ENCODE results near the gene ZNF276.
A peak's percentile ranks its signal among the peaks of the same experiment; 100 is the strongest.
"Not testable (repeated sequence)": the region's sequence is repeated elsewhere in the genome, so short reads cannot be mapped to it uniquely, and the experiment has no call there.

ZNF276 gene, protein sequence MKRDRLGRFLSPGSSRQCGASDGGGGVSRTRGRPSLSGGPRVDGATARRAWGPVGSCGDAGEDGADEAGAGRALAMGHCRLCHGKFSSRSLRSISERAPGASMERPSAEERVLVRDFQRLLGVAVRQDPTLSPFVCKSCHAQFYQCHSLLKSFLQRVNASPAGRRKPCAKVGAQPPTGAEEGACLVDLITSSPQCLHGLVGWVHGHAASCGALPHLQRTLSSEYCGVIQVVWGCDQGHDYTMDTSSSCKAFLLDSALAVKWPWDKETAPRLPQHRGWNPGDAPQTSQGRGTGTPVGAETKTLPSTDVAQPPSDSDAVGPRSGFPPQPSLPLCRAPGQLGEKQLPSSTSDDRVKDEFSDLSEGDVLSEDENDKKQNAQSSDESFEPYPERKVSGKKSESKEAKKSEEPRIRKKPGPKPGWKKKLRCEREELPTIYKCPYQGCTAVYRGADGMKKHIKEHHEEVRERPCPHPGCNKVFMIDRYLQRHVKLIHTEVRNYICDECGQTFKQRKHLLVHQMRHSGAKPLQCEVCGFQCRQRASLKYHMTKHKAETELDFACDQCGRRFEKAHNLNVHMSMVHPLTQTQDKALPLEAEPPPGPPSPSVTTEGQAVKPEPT

DNA sequence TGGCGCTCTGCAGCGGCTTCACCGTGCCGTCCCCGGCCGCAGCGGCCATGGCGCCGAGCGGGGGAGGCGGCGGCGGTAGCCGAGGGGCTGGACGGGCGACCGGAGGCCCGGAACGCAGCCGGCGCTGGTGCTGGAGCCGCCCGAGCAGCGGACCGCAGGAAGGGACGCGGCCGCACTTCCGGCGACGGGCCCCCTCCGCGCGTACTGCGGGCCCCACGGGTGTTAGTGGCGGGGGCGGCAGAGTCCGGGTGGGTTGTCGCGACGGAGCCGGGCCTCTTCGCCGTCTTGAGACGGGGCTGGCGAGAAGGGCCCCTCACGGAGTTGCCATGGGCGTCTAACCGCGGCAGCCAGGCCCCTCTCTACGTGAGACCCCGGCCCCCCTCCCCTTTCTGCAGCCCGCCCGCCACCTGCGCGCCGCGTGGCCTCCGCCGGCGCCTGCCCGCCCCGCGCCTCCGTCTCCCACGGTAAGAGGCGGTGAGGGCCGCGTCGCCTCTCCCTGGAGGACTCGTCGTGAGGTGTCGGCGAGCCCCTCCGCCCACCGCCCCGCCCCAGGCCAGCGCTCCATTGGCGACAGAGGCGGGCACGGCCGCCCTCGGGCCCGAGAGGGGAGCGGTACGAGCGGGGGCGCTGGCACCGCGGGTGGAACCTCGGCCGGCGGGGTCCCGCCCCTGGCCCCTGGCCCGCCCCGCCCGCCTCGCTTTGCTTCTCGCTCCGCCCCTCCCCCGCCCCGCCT is at the start of gene ZNF276, which contains the start of gene VPS9D1:
Gene ZNF276, plus strand, starts transcription at position 725 of the 733 bp plus-strand sequence. CDS start 104 bp downstream, outside the sequence.
Gene VPS9D1, minus strand, starts transcription at position 86 of the 733 bp plus-strand sequence. Its CDS starts 37 bp downstream, at position 49.
- peak; percentile 68 for DNase-seq (ENCODE audit: low spot score)

DNA sequence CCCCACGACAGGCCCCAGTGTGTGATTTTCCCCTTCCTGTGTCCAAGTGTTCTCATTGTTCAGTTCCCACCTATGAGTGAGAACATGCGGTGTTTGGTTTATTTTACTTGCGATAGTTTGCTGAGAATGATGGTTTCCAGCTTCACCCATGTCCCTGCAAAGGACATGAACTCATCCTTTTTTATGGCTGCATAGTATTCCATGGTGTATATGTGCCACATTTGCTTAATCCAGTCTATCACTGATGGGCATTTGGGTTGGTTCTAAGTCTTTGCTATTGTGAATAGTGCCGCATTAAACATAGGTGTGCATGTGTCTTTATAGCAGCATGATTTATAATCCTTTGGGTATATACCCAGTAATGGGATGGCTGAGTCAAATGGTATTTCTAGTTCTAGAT is 49.8 kb upstream of the ZNF276 start:
- not testable (repeated sequence) for DNase-seq (ENCODE audit: low spot score)

DNA sequence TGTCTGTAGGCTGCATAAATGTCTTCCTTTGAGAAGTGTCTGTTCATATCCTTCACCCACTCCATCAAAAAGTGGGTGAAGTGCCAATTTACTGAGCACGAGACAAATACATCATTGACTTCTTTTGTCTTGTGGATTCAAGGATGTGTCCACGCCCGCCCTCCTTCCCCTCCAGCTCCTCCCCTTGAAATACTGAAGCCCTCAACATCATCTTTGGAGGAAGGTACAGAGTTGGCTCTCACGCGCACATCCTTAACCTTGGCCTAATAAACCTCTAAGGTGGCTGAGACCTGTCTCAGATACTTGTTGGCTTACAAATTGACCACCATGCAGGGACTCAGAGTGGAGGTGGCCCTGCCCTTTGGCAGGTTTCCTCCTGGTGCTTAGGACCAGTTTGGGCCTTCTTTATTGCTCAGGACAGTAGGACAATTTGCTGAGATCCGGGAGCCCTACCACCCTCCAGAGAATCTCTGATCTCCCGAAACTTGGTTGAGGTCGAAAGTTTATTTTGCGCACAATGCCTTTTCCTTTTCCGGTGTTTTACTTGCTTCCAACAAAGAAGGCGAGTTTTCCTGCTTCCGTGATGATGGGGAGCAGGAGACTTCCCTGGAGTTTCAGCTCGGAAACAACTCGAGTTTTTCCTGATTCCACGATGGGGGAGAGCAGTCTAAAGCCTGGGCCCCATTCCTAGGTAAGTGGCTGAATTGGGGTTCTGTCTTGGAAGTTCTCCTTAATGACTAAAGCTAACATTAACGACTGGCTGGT is 49.0 kb upstream of the ZNF276 start:
- DNase-seq (ENCODE audit: low spot score), result no peak

DNA sequence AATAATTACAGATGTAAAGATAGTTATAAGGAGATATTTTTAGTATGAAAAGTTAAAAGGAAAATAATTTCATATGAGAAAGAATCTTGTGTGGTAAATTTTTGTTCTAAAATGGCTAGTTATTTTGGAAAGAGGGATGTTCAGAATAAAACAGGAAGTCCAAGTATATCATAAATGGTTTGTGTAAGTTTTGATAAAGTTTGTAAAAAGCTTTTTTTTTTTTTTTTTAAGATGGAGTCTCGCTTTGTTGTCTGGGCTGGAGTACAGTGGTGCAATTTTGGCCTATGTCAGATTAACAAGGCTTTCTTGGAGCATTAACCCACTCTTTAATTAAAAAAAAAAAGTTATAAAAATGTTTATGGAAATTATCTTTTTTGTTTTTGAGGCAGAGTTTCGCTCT is 43.1 kb upstream of the ZNF276 start:
- DNase-seq (ENCODE audit: low spot score), result no peak

DNA sequence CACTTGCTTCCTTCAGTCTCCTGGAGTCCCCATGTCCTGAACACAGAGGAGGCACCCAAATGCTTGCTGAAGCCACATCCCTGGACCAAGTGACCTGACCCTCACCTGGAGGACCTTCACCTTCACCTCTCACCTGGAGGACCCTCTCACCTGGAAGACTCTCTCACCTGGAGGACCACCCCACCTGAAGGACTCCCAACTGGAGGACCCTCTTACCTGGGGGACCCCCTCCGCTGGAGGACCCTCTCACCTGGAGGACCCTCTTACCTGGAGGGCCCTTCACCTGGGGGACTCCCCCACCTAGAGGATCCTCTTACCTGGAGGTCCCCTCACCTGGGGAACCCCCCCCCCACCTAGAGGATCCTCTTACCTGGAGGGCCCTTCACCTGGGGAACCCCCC is 35.4 kb upstream of the ZNF276 start:
- DNase-seq (ENCODE audit: low spot score), result no peak

DNA sequence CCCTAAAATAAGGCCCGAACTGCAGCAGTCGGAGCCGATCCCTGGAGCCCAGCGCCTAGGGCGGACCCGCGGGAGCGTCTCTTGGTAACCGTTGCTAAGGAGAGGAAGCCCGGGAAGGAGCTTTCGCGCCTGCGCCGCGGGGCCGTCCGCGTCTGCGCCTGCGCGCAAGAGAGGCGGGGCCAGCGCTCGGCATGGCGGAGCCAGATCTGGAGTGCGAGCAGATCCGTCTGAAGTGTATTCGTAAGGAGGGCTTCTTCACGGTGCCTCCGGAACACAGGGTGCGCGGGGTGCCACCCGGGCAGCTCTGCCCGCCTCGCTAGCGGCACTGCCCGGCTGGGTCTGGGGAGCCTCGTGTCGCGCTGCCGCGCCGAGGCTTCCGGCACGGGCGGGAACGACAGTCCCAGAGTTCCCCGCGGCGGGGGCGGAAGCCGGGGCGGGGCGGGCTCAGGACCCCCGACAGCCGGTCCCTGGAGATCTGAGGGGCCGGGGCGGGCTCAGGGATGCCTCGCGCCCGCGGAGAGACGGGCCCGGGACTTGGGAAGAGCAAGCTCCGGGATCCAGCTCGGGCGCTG is 34.7 kb upstream of the ZNF276 start, which contains the start of gene CDK10:
Gene CDK10, plus strand, starts transcription at position 170 of the 572 bp plus-strand sequence. Its CDS starts 22 bp downstream, at position 192.
- DNase-seq (ENCODE audit: low spot score), result peak; percentile 92

DNA sequence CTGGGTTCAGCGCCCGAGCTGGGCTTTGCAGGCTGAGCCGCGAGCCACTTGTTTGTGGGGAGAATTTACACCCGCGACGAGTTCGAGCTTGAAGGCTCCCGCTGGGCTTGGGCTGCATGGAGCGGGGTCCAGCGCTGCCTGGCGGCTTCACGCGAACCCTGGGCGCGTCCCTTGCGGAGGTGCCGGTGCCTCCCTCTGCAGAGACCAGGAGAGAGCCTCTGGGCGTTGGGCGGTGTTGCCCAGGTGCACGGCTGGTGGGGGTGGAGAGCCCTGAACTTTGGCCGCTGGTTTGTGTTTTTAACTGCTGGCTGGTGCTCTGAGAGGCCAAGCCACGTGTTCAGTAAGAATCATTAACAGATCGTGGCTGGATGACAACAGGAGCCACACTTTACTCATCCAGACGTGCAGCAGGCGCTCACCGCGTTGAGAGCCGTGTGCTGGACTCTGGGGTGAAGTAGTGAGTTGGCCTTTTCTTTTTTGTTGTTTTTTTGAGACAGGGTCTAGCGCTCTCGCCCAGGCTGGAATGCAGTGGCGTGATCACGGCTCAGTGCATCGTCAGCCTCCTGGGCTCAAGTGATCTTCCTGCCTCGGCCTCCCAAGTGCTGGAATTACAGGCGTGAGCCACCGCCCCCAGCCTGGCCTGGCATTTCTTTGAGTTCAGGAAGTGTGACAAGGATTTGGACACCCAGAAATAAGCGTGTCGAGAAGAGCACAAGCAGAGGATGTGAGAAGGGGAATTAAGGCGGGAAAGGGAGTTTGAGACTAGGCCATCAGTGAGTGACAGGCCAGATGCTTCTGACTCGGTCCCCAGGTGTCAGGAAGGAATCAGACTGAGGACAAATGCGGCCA is 34.0 kb upstream of the ZNF276 start:
- peak; percentile 41 for DNase-seq (ENCODE audit: low spot score)

DNA sequence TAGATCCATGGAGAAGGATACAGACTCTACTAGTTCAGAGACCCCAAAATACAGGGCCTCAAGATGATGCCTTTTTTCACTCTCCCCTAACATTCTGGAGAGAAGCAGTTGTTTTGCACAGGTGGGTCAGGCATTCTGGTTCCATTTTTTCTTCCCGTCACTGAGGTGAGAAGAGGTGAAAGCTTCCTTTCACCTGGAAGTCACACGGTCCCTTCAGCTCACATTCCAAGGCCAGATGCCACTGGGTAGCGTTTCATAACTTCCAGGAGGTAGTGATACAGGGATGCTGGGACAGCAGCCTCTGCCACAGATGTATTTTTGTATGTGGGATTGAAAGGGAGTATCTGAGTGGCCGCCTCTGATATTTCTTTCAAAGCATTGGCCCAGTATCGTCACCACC is 32.9 kb upstream of the ZNF276 start:
- DNase-seq (ENCODE audit: low spot score), result no peak

DNA sequence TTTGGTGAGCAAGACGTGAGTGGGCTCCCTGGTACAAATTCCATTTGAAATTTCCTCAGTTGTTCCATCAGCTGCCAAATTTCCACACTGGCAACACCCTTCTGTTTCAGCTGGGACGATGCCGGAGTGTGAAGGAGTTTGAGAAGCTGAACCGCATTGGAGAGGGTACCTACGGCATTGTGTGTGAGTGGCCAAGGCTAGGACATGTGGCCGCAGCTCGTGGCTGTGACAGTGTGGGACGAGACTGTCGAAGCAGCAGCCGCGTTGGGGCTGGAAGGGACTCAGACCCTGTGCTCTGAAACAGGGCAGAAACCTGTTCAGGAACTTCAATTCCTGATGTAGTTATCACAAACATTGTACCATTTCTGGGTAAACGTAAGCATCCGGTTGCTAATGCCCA is 32.2 kb upstream of the ZNF276 start:
- no peak for DNase-seq (ENCODE audit: low spot score)

DNA sequence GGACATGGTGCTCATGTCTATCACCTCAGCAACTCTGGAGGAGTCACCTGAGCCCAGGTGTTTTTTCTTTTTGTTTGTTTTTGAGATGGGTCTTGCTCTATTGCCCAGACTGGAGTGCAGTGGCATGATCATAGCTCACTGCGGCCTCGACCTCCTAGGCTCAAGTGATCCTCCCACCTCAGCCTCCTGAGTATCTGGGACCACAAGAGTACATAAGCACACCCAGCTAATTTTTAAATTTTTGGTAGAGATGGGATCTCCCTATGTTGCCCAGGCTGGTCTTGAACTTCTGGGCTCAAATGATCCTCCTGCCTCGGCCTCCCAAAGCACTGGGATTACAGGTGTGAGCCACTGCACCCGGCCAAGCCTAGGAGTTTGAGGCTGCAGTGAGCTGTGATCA is 31.7 kb upstream of the ZNF276 start:
- DNase-seq (ENCODE audit: low spot score), result not testable (repeated sequence)

DNA sequence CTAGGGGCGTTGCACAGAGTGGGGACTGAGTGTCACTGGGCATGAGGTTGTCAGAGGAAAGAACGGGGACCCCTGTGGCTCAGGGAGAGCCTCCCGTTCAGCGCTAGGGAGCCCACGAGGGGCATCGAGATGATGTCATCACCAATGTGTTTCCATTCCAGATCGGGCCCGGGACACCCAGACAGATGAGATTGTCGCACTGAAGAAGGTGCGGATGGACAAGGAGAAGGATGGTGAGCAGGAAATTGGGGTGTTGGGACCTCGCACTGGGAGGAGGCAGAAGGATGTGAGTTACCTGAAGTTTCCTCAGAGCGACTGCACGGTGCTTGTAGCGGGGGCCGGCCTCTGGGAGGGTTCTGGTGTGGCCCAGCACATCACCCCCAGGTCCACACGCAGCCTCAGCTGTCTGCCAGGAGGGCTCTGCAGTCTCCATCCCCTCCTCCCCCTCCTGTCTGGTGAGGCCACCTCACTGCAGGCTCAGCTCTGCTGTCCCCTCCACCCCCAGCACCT is 30.9 kb upstream of the ZNF276 start:
- DNase-seq (ENCODE audit: low spot score), result no peak

DNA sequence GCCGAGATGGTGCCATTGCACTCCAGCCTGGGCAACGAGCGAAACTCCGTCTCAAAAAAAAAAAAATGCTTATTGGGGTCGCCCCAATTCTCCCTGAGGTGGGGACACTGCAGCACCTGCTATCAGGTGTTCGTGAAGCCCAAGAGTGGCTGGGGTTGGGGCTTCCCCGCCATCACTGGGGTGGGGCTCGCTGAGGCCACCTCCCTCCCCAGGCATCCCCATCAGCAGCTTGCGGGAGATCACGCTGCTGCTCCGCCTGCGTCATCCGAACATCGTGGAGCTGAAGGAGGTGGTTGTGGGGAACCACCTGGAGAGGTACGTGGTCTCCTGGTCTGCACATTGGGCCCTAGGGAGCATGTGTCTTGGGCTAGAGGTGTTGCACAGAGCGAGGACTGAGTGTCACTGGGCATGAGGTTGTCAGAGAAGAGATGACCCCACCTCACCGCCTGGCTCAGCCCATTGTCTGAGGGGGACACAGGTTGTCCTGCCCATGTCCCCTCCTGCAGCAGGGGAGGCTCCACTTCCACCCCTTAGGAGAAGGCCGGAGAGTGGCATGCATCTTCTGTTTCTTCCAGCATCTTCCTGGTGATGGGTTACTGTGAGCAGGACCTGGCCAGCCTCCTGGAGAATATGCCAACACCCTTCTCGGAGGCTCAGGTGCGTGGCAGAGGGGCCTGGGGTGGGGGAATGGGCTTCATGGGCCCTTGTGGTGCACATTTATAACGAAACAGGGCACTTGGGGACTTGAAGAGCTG is 29.9 kb upstream of the ZNF276 start:
- DNase-seq (ENCODE audit: low spot score), result no peak

DNA sequence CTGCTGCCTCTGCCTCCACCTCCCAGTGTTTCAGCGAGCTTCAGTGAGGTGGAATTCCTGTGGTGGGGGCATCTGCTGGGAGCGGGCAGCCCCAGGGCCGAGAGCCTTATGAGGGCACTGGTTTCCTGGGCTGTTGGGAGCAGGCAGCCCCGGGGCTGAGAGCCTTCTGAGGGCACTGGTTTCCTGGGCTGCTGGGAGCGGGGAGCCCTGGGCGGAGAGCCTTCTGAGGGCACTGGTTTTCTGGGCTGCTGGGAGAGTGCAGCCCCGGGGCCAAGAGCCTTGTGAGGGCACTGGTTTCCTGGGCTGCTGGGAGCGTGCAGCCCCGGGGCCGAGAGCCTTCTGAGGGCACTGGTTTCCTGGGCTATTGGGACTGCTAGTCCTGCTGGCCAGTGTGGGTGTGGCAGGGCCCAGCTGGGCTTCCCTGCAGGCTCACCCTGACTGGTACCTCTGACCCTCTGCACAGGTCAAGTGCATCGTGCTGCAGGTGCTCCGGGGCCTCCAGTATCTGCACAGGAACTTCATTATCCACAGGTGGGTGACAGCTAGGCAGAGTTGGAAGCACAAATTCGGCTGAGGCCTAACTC is 29.3 kb upstream of the ZNF276 start:
- no peak for DNase-seq (ENCODE audit: low spot score)

DNA sequence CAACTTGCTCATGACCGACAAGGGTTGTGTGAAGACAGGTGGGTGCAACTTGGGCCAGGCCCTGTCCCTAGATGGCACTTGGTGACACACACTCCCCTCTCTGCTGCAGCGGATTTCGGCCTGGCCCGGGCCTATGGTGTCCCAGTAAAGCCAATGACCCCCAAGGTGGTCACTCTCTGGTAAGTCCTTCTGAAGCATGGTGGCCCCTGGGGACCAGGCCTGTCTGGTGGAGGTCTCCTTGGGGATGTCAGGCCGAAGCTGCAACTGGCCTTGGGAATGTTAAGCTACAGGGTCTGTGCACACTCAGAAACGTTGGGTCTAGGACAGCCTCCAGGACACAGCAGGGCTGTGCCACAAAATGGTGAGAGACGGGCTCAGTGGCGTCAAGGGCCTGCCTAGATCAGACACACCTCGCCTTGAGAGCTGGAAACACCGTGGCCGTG is 28.0 kb upstream of the ZNF276 start:
- DNase-seq (ENCODE audit: low spot score), result no peak

DNA sequence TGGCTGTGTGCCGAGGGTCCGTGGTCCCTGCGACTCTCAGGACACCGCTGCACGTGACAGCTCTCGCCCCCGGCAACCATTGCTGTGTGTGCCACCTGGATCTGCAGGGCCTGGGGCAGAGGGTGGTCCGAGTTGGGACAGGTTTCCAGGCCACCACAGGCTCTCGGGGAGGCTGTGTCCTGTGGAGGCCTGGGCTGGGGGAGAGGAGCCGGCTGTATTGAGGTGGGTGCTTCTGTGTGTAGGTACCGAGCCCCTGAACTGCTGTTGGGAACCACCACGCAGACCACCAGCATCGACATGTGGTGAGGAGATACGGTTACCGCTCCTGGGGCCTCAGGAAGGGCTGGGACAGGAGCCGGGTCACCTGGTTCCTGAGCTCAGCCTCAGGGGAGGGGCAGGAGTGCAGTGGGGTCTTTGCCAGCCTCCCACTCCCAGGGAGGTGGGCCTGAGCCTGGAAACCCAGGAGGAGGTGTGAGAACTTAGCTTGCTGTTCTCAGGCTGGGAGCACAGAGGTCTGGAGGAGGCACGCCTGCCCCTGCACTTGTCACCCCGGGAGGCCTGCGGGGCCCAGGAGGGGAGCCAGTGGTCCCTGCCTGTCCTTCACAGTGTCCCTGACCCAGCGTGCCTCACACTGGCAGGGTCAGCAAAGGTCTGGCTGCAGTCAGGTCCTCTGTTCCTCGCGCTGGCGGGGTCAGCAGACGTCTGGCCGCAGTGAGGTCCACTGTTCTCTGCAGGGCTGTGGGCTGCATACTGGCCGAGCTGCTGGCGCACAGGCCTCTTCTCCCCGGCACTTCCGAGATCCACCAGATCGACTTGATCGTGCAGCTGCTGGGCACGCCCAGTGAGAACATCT is 27.2 kb upstream of the ZNF276 start:
- DNase-seq (ENCODE audit: low spot score), result no peak

DNA sequence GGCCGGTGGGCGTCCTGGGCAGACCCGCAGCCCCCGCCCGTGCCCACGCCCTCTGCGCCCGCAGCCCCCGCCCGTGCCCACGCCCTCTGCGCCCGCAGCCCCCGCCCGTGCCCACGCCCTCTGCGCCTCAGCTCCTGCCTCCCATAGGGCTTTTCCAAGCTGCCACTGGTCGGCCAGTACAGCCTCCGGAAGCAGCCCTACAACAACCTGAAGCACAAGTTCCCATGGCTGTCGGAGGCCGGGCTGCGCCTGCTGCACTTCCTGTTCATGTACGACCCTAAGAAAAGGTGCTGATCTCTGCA is 26.6 kb upstream of the ZNF276 start:
- DNase-seq (ENCODE audit: low spot score), result not testable (repeated sequence)

DNA sequence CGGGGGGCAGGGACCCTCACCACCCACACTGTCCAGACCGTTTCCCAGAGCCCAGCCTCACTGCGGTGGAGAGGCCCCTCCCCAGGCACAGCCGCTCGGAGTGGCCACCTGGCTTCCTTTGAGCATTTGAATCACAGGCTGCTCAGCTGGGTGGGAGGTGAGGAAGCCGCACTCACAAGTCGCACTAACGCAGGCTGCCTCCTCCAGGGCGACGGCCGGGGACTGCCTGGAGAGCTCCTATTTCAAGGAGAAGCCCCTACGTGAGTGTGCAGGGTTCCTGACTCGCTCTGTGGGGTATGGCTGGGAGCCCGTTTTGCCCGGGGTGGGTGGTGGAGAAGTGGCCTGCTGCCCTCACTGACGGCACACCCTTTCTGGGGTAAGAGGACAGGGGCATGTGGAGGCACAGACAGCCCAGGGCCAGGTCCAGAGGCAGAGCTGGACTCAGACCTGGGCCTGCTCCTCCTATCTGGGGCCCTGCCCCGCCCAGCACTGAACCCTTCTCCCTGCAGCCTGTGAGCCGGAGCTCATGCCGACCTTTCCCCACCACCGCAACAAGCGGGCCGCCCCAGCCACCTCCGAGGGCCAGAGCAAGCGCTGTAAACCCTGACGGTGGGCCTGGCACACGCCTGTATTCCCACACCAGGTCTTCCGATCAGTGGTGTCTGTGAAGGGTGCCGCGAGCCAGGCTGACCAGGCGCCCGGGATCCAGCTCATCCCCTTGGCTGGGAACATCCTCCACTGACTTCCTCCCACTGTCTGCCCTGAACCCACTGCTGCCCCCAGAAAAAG is 26.1 kb upstream of the ZNF276 start:
- no peak for DNase-seq (ENCODE audit: low spot score)
